Fibroblast of the aortic adventitia (primary cell): ENCODE data around the gene DST. TPM values are rescaled to one million over a fixed set of nuclear protein-coding genes. Genes with fewer than 3 reads are reported as not detected.

ENCODE experiments used
- DNase-seq: peaks from one replicate; pipeline ENCODE4 v3.0.0-alpha.2; 2010; ENCODE audit warnings: low read depth
- H3K4me3 ChIP-seq: 2 replicates; pipeline ENCODE4 v1.5.1; 2011; ENCODE audit warnings: low read depth, mild to moderate bottlenecking, control low read depth, low read length, moderate library complexity
- total RNA-seq: library from RNA; depleted of rRNA; stranded (reverse); fragments of >200 nt; gene quantifications from 2 replicates; pipeline ENCODE4 v1.2.3, GENCODE V29; 2012; ENCODE audit warnings: low replicate concordance
- TF ChIP-seq, protein P1 (sequence below): IDR thresholded peaks from 2 replicates; pipeline ENCODE4 v1.5.1; 2011; ENCODE audit warnings: mild to moderate bottlenecking, low read length, control low read depth, inconsistent platforms; ENCODE audit not compliant: insufficient read depth

The DST gene
- total RNA-seq, 1 donor, result 505 TPM

DNA sequence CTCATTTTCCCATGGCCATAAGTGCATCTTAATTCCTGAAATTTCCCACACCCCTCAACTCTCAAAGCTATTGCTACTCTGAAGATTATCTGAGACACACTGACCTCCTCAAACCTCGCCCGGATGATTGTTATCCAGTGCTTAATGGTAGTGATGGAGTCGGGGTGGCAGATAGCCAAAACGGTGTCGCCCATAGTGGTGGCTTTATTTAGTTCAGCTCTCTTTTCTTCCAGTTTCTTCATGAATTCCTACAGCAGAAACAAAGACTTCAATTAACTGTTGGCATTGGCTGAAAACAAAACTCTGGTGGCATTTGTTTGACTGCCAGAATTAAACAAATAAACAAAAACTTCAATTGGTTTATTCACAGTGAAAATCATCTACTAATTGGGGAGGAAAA, 165.4 kb downstream of the DST start:
- H3K4me3 ChIP-seq, result no peak overlapping the region
- DNase-seq, result no peak
- TF ChIP-seq, protein P1, sequence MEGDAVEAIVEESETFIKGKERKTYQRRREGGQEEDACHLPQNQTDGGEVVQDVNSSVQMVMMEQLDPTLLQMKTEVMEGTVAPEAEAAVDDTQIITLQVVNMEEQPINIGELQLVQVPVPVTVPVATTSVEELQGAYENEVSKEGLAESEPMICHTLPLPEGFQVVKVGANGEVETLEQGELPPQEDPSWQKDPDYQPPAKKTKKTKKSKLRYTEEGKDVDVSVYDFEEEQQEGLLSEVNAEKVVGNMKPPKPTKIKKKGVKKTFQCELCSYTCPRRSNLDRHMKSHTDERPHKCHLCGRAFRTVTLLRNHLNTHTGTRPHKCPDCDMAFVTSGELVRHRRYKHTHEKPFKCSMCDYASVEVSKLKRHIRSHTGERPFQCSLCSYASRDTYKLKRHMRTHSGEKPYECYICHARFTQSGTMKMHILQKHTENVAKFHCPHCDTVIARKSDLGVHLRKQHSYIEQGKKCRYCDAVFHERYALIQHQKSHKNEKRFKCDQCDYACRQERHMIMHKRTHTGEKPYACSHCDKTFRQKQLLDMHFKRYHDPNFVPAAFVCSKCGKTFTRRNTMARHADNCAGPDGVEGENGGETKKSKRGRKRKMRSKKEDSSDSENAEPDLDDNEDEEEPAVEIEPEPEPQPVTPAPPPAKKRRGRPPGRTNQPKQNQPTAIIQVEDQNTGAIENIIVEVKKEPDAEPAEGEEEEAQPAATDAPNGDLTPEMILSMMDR, result no peak

DNA sequence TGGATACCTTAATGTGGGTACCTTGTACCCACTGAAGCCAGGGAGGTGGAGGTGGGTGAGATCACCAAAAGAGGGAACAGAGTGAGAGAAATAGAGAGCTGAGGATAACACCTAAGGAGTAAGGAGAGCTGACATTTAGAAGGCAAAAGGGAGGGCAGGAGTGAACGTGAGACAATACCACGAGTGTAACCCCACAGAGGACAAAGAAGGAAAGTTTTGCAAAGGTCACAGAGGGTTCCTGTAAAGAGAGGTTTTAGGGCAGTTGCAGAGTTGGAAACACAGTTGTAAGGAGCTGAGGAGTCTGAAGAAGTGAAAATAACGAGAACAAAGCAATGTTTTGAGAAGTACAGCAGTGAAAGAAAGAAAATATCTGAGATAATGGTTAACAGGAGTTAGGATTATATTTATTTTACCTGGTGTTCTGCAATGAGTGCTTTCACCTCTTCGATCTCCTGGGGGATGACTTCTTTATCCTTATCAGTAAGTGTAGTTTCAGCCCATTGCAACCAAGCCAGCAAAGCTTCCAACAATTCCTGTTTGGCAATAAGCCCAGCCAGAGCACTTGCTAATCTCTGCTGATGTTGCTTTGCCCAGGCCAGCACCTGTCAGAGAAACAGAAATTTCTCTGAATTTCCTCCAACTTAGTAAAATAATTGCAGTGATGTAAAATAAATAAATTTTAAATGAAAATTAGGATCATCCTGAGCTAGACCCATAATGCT, 166.8 kb downstream of the DST start:
- no peak overlapping the region for H3K4me3 ChIP-seq
- peak; percentile 79 for DNase-seq
- TF ChIP-seq, protein P1, result no peak

DNA sequence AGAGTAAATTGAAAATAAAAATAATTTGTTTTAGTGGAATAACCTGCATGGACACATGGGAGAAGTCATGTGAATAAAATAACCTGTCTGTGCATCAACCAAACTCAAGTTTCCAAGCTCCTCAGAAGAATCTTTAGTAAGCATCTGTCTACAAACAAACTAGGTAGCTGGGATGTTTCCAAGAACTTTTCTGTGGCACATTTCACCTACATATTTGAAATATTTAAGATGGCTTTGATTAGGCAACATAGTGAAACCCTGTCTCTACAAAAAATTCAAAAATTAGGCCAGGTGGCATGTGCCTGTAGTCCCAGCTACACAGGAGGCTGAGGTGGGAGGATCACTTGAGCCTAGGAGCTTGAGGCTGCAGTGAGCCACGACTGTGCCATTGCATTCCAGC, 168.2 kb downstream of the DST start:
- DNase-seq, result no peak
- TF ChIP-seq, protein P1, result no peak

DNA sequence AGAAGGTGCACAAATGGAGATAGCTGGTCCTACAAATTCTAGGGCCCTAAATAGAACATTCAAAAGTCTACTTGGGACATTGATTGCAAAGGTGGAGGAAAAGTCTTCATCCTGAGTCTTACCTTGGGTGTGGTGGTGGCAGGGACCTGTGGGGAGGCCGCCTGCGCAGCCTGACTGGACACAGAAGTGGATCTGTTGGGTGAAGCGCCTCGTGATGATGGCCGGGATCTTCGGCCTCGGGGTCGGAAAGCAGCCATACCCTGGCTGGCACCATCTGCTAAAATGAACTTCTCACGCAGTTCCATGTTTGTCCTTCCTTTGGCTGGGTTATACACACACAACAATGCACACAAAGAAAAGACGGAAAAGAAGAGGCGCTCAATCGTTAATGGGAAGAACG, 179.2 kb downstream of the DST start:
- TF ChIP-seq, protein P1, result no peak
- DNase-seq, result no peak
- H3K4me3 ChIP-seq, result no peak overlapping the region

More for the DNA sequence above, 168.2 kb downstream of the DST start:
- no peak overlapping the region for H3K4me3 ChIP-seq

DNA sequence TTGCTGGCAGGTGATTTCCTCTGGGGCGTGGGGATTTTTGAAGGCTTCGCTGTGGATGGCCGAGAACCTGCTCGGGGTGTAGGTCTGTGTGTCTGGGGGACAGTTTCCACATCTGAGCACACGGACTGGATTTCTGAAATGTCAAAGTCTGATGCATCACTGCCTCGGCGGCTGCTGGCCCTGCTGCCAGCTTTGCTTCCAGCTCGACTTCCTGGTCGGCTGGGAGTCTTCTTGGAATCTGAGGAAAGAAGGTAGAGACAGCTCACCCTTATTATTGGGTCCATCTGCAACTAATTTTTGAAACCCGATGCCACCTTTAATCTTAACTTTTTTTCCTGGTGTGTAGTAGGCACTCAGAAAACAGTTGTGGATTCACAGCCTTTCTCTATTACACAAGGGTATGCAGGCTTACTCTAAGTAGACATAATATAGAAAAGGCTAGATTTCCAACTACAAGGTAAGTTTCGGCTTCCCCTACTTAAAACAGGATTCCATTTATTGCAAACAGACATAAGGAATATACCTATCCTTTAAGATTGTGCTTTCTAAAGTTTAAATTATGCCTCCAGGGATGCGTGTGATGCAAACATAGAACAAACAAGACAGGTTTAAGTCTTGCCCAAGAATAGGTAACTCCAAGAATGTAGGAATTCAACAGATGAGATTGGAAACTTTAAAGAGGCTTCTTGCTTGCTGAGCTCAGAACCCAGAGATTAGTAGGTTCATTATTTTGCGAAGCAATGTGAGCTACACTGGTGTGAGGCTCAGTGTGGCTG, 183.5 kb downstream of the DST start:
- H3K4me3 ChIP-seq, result no peak overlapping the region
- TF ChIP-seq, protein P1, result no peak
- no peak for DNase-seq

DNA sequence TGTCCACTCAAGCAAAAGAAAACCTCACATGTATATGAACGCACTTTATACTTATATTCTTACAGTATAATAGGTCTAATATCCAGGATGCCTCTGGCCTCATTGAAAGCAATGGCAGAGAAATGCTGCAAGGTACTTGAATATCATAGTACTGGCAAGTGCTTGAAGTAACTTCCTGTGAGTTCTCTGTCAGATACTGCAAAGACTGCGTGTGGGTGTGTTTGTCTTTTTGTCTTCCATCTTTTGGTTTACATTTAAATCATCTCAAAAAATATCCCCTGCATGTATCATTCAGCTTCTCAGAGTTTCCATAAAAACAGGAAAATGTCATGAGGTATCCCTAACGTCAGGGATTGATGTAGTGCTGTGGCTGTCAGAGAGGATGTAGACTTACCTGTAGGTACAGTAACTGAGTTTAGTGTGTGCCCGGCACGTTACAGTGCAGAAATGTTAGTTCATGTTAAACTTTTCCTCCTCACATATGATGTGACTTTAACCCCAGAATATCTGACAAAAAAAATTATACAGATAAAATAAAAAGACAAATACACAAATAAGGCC, 184.3 kb downstream of the DST start:
- H3K4me3 ChIP-seq, result no peak overlapping the region
- TF ChIP-seq, protein P1, result no peak
- DNase-seq, result no peak
